NCI-H2107 treated with DMSO at 0.1 percent for 48 hours (cell line): ENCODE results near the gene WDR77.
A peak's percentile ranks its signal among the peaks of the same experiment; 100 is the strongest.

Experiments
- DNase-seq: peaks from one replicate; lab custom pipeline; 2025; ENCODE audit not compliant: unreplicated experiment; lab: John Stamatoyannopoulos, UW

Gene WDR77

DNA sequence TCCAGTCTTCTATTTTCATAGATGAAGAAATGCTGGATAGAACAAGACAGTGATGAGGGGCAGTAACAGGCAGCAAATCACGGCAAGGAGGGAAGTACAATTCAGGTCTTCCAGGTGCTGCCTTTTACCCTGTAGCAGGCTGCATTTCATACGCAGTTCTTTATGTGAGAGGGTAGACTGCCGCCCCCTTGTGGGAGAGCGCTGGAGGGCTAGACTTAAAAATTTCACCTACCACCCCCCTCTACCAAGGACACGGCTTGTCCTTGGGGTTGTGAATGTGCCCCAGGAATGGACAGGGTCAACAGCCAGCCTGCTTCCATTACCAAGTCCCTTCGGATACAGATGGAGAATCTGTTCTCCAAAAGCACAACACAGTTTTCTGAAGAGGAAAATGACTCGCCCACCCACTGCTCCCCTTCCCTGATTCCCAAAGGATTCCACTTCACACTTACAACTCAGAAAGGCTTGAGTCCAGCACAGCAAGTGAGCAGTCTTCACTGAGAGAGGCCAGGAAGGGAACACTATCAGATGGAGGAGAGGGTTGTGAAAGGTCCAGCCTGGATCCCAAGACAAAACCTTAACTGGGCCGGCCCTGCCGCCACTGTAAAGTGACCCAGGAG is 7.4 kb downstream of the WDR77 start:
- no peak for DNase-seq

DNA sequence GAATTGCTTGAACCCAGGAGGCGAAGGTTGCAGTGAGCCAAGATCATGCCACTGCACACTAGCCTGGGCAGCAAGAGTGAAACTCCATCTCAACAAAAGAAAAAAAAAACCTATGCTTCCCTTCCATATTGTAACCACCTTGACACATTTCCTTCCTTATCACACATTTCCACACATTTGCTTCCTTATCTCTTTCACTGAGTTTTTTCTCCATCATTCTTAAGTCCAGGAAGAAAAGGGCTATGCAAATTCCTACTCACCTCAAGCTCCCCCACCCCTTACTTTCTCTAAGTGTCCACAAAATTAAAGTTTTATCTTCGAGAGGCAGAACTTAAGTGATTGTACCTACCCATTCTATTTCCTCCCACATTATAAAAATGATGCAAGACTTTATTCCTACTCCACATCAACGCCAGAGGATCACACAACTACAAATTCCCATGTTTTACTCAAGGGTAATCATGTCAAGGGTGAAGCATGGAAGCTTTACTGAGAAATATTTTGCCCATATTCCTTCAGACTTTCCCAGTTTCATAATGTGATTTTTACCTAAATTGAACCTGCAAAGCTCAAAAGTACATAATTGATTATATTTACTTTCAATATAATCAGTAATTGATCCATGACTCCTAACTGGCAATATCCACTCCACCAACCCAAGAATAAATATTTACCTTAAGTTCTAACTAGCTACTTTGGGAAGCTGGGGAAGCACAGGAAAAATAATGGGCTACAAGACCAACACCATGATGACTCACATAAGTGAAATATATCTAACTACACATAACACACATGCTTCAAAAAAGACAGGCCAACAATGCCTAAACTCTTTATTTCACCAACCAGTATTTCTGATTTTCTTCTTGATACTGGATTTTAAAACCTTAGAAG is 9.3 kb downstream of the WDR77 start:
- DNase-seq = no peak

DNA sequence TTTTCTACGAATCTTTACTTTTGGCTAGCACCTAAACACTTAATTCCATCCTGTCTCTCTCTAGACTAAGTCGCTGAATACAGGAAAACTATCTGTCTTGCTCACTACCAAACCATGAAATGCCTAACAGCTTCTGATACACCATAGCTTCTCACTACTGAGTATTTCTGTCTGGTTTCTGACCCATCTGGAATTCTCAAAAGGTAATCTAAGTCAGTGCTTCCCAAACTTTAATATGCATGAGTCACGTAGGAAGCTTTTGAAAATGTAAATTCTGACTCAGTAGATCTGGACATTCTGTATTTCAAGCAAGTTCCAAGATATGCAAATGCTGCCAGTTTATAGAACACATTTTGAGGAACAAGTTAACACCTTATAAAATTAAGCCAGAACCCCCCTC is 12.3 kb downstream of the WDR77 start:
- no peak for DNase-seq

- no peak for DNase-seq
These were observed 24.8 kb downstream of the WDR77 start for GRCh38 chr1:111424281-111424680.

- no peak for DNase-seq
These were observed 26.3 kb downstream of the WDR77 start for GRCh38 chr1:111422546-111423391.

DNA sequence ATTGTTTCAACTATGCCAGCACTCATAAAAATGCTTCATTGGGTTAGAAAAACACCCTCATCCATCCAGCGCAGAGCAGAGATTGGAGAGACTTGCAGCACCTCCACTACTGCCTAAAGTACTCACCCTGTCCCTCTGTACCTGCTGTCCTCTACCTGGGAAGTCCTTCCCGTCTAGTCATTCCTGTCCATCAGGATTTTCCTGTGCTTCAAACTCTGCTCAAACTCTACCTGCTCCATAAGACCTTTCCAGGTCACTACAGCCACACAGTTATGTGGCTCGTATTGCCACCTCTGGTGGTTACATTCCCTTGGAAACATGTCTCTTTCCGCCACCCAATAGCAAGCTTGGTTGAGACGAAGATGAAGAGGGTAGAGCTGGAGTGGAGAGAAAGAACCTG is 28.7 kb downstream of the WDR77 start:
- no peak for DNase-seq

- no peak for DNase-seq
These were observed 30.0 kb downstream of the WDR77 start for GRCh38 chr1:111419037-111419436.

- no peak for DNase-seq
These were observed 31.3 kb downstream of the WDR77 start for GRCh38 chr1:111417755-111418154.

GRCh38 chr1:111415461-111415860 is 33.6 kb downstream of the WDR77 start:
- DNase-seq = no peak

DNA sequence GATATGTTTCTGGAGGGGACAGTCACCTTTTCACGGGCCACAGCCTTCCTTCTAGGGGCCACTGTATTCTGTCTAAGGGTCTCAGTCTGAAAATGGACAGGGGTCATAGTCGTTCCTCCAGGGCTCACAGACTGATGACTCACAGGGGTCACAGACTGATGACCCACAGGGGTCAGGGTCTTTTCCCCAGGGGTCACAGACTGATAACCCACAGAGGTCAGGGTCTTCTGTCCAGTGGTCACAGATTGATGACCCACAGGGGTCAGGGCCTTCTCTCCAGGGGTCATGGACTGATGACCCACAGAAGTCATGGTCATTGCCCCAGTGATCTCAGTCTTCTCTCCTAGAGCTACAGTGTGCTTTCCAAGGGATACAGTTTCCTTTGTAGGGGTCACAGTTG is 34.3 kb downstream of the WDR77 start:
- no peak for DNase-seq

GRCh38 chr1:111412839-111413238 is 36.2 kb downstream of the WDR77 start:
- DNase-seq = no peak

- DNase-seq = no peak
These were observed 41.8 kb downstream of the WDR77 start for GRCh38 chr1:111407301-111407700.

GRCh38 chr1:111406321-111406768 is 42.7 kb downstream of the WDR77 start:
- DNase-seq = peak; percentile 43

GRCh38 chr1:111404588-111404987 is 44.5 kb downstream of the WDR77 start:
- no peak for DNase-seq

DNA sequence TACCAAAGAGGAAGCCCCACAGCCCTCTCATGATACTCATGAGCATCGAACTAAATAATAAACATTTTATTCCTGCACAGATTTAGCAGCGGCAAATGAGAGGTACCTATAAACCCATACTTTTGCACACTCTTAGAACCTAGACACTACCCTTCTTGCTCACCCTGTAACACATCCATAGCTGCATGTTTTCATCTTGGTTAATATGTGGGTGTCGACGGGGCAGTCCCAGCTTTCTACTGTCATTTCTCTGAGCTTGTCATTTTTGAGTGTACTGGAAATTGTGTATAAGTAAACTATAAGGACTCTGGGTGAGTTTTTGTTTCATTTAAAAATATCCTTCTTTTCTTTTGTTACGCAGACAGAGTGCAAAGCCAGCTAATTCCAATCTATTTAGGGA is 47.0 kb downstream of the WDR77 start:
- DNase-seq = no peak

GRCh38 chr1:111399792-111400610 is 49.1 kb downstream of the WDR77 start:
- DNase-seq = peak; percentile 59

GRCh38 chr1:111392460-111392945 is 56.6 kb downstream of the WDR77 start:
- no peak for DNase-seq

DNA sequence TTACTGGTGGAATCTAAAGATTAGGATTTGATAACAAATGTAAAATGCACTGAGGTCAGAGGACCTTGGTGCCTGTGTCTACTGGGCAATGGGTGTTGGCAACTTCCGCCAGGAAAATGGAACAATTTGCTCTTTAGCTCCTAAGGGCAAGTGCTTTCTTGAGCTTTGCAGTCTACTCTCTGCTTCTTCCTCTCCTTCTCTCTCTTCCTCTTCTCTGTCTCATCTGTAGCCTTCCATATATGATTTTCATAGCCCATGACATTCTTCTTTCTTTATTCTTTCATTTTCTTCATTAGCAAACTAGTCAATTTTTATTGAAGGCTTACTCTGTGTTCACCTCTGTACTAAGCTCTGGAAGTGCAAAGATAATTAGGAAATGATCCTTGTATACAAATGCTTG is 57.0 kb downstream of the WDR77 start:
- DNase-seq = no peak
